NCI-H1436 (cell line): ENCODE results near the gene GSTM1.
A peak's percentile ranks its signal among the peaks of the same experiment; 100 is the strongest.
"Not testable (repeated sequence)": the region's sequence is repeated elsewhere in the genome, so short reads cannot be mapped to it uniquely, and the experiment has no call there.

Source experiments
- DNase-seq: peaks from one replicate; lab custom pipeline; 2025; lab: John Stamatoyannopoulos, UW

The GSTM1 gene

GRCh38 chr1:109659997-109660690, 27.5 kb upstream of the GSTM1 start:
- no peak for DNase-seq

GRCh38 chr1:109660691-109661026, 27.0 kb upstream of the GSTM1 start:
- DNase-seq = not testable (repeated sequence)

GRCh38 chr1:109661391-109661790, 26.2 kb upstream of the GSTM1 start:
- DNase-seq = no peak

GRCh38 chr1:109664671-109665070, 22.9 kb upstream of the GSTM1 start:
- DNase-seq = no peak

- peak; percentile 88 for DNase-seq
These were observed 20.0 kb upstream of the GSTM1 start, which contains the start of gene GSTM2 for GRCh38 chr1:109667452-109668122. Gene GSTM2, plus strand, starts transcription at chr1:109668057. Its CDS starts 59 bp downstream, at chr1:109668116.

- DNase-seq = no peak
These were observed 19.4 kb upstream of the GSTM1 start for GRCh38 chr1:109668123-109668775.

- DNase-seq = no peak
These were observed 18.2 kb upstream of the GSTM1 start for GRCh38 chr1:109669246-109669948.

- DNase-seq = not testable (repeated sequence)
These were observed 17.7 kb upstream of the GSTM1 start for GRCh38 chr1:109669949-109670302.

- no peak for DNase-seq
These were observed 16.6 kb upstream of the GSTM1 start for GRCh38 chr1:109671067-109671466.

GRCh38 chr1:109673861-109674260, 13.8 kb upstream of the GSTM1 start:
- not testable (repeated sequence) for DNase-seq

- DNase-seq = not testable (repeated sequence)
These were observed 10.8 kb upstream of the GSTM1 start for GRCh38 chr1:109676683-109677381.

- DNase-seq = no peak
These were observed 10.2 kb upstream of the GSTM1 start for GRCh38 chr1:109677459-109677858.

- not testable (repeated sequence) for DNase-seq
These were observed 9.0 kb upstream of the GSTM1 start for GRCh38 chr1:109678637-109679036.

GRCh38 chr1:109684777-109685176, 2.8 kb upstream of the GSTM1 start:
- not testable (repeated sequence) for DNase-seq

- not testable (repeated sequence) for DNase-seq
These were observed 2.2 kb upstream of the GSTM1 start for GRCh38 chr1:109685399-109685798.

GRCh38 chr1:109685890-109686289, 1.7 kb upstream of the GSTM1 start:
- not testable (repeated sequence) for DNase-seq

GRCh38 chr1:109687109-109687508, 508 bp upstream of the GSTM1 start:
- not testable (repeated sequence) for DNase-seq

GRCh38 chr1:109689844-109690405, 2.3 kb downstream of the GSTM1 start:
- DNase-seq = no peak

GRCh38 chr1:109691759-109692158, 4.1 kb downstream of the GSTM1 start:
- DNase-seq = no peak

GRCh38 chr1:109694400-109694799, 6.8 kb downstream of the GSTM1 start:
- DNase-seq = not testable (repeated sequence)

- not testable (repeated sequence) for DNase-seq
These were observed 7.5 kb downstream of the GSTM1 start for GRCh38 chr1:109695138-109695537.
